HepG2 (cell line): ENCODE results near the gene CHCHD3. TPM values are rescaled to one million over a fixed set of nuclear protein-coding genes. Genes with fewer than 3 reads are reported as not detected.

Source experiments
- ATAC-seq: fragments of 200-7000 bp; cut with Tn5 transposase; 3 replicates; pipeline ENCODE4 v1.9.1; 2020; ENCODE audit warnings: mild to moderate bottlenecking, moderate library complexity
- BruUV-seq: library from RNA; stranded (reverse); fragments of 400-500 nt; replicated peaks from 2 replicates; lab custom pipeline; 2021; lab: Mats Ljungman, UMichigan
- CTCF ChIA-PET: fragments of 300-600 bp; formaldehyde crosslinking; extraction: SDS; loops from one replicate; lab custom pipeline; 2021; ENCODE audit warnings: low total read pairs, inconsistent platforms, low intra/inter-chr PET ratio; lab: Yijun Ruan, JAX
- POLR2A ChIA-PET: fragments of 350-600 bp; sonication (Branson Sonifier 250); formaldehyde crosslinking; loops from one replicate; lab custom pipeline; 2020; ENCODE audit warnings: antibody characterized with exemption, inconsistent platforms; lab: Yijun Ruan, JAX
- DNase-seq: peaks from one replicate; pipeline ENCODE4 v3.0.0-alpha.2; 2015; ENCODE audit warnings: low spot score
- FAIRE-seq: peaks from 3 replicates; lab custom pipeline; 2011; peaks lifted over from hg19 to GRCh38; lab: Jason Lieb, UNC
- H2AFZ ChIP-seq: one replicate; pipeline ENCODE4 v1.6.1; 2011; ENCODE audit warnings: low read length, inconsistent platforms
- H3K27ac ChIP-seq: fragments of 300-600 bp; 3 replicates; pipeline ENCODE4 v1.8.0; 2011; ENCODE audit warnings: mixed run types, mild to moderate bottlenecking, mixed read lengths, low read length, inconsistent platforms; ENCODE audit not compliant: insufficient read depth; ENCODE audit errors: extremely low read length
- H3K27me3 ChIP-seq, 2 experiments: fragments of 200-600 bp in 1 of 2; 2 replicates in 1 of 2; 3 replicates in 1 of 2; pipeline versions ENCODE4 v1.6.0 to v1.8.0; 2011; ENCODE audit warnings: low read length in 2 of 2, mild to moderate bottlenecking in 2 of 2, moderate library complexity in 2 of 2, inconsistent platforms in 1 of 2; ENCODE audit not compliant: insufficient read depth in 2 of 2, control insufficient read depth in 1 of 2
- H3K36me3 ChIP-seq, 2 experiments: fragments of 200-600 bp in 1 of 2; replicated peaks in 1 of 2; 2 replicates in 1 of 2; 3 replicates in 1 of 2; pipeline versions ENCODE4 v1.5.1 to v1.8.0; 2011; ENCODE audit warnings: low read length in 2 of 2, inconsistent platforms in 1 of 2; ENCODE audit not compliant: insufficient read depth in 2 of 2, control insufficient read depth in 1 of 2
- H3K4me1 ChIP-seq: 2 replicates; pipeline ENCODE4 v1.5.1; 2012; ENCODE audit warnings: low read length, inconsistent platforms; ENCODE audit not compliant: insufficient read depth
- H3K4me2 ChIP-seq: 2 replicates; pipeline ENCODE4 v1.6.0; 2011; ENCODE audit warnings: low read depth, low read length, inconsistent platforms
- H3K4me3 ChIP-seq, 3 experiments: fragments of 200-600 bp in 1 of 3; sonication (generic), shearing (Covaris generic) in 1 of 3; replicated peaks in 1 of 3; 2 replicates each; pipeline ENCODE4 v1.5.1; 2011 to 2016; ENCODE audit warnings: low read length in 3 of 3, inconsistent platforms in 2 of 3, low read depth in 2 of 3, mild to moderate bottlenecking in 2 of 3, control low read depth in 1 of 3, mixed read lengths in 1 of 3; ENCODE audit not compliant: insufficient read depth in 1 of 3
- H3K79me2 ChIP-seq: one replicate; pipeline ENCODE4 v1.6.1; 2011; ENCODE audit warnings: low read length, inconsistent platforms; ENCODE audit not compliant: insufficient read depth
- H3K9ac ChIP-seq: 2 replicates; pipeline ENCODE4 v1.6.0; 2011; ENCODE audit warnings: mild to moderate bottlenecking, low read depth, low read length, inconsistent platforms; ENCODE audit not compliant: insufficient read depth
- H3K9me3 ChIP-seq: 2 replicates; pipeline ENCODE4 v1.5.1; 2012; ENCODE audit warnings: mild to moderate bottlenecking, low read length
- H4K20me1 ChIP-seq: 2 replicates; pipeline ENCODE4 v1.6.0; 2011; ENCODE audit warnings: inconsistent platforms, mild to moderate bottlenecking, low read length, moderate library complexity; ENCODE audit not compliant: insufficient read depth
- CC2D1A ChIP-seq: sonication (generic); formaldehyde crosslinking; IDR thresholded peaks from 2 replicates; pipeline ENCODE4 v1.8.1; 2023; ENCODE audit warnings: mild to moderate bottlenecking, missing genetic modification reagents
- EP300 ChIP-seq, 3 experiments: sonication (generic) in 1 of 3; formaldehyde crosslinking in 1 of 3; IDR thresholded peaks; 2 replicates each; pipeline versions ENCODE4 v1.5.1 to v1.6.1; 2011 to 2020; ENCODE audit warnings: low read depth in 2 of 3, low read length in 2 of 3, borderline replicate concordance in 1 of 3, improper control_type of control experiment in 1 of 3, mild to moderate bottlenecking in 1 of 3, missing genetic modification reagents in 1 of 3, moderate library complexity in 1 of 3
- FOXP4 ChIP-seq: sonication (generic); formaldehyde crosslinking; IDR thresholded peaks from 2 replicates; pipeline ENCODE4 v1.4.0; 2020; ENCODE audit warnings: missing genetic modification reagents
- HMGA1 ChIP-seq: sonication (generic); formaldehyde crosslinking; conservative IDR thresholded peaks from 2 replicates; pipeline ENCODE4 v1.4.0; 2020; ENCODE audit warnings: missing genetic modification reagents
- JUN ChIP-seq: sonication (generic); formaldehyde crosslinking; IDR thresholded peaks from 2 replicates; pipeline ENCODE4 v1.4.0; 2020; ENCODE audit warnings: mild to moderate bottlenecking, missing genetic modification reagents
- MBNL3 ChIP-seq: fragments of 250-450 bp; sonication (Bioruptor Pico); conservative IDR thresholded peaks from 2 replicates; pipeline ENCODE4 v1.8.0; 2022; ENCODE audit warnings: mild to moderate bottlenecking, inconsistent platforms
- NFATC3 ChIP-seq: sonication (generic); formaldehyde crosslinking; IDR thresholded peaks from 2 replicates; pipeline ENCODE4 v1.5.1; 2020; ENCODE audit warnings: mild to moderate bottlenecking, missing genetic modification reagents
- ZC3H13 ChIP-seq: sonication (generic); formaldehyde crosslinking; IDR thresholded peaks from 2 replicates; pipeline ENCODE4 v1.8.1; 2023; ENCODE audit warnings: mild to moderate bottlenecking, missing genetic modification reagents, moderate library complexity
- ZNF292 ChIP-seq: sonication (generic); formaldehyde crosslinking; IDR thresholded peaks from 2 replicates; pipeline ENCODE4 v1.8.1; 2022; ENCODE audit warnings: mild to moderate bottlenecking, low read depth, missing genetic modification reagents, borderline replicate concordance
- ZNF33B ChIP-seq: sonication (generic); formaldehyde crosslinking; IDR thresholded peaks from 2 replicates; pipeline ENCODE4 v1.5.1; 2020; ENCODE audit warnings: mild to moderate bottlenecking, missing genetic modification reagents
- ZSCAN20 ChIP-seq: sonication (generic); formaldehyde crosslinking; IDR thresholded peaks from 2 replicates; pipeline ENCODE4 v1.4.0; 2020; ENCODE audit warnings: missing genetic modification reagents, mild to moderate bottlenecking, borderline replicate concordance
- WGBS: methylation state at CpG from one replicate; pipeline ENCODE4 v1.1.6; 2017; ENCODE audit warnings: low lambda C conversion rate; 5-methylcytosine and 5-hydroxymethylcytosine counted together
- in situ Hi-C: cut with HindIII; loops from 2 replicates; pipeline ENCODE4 v1.10.0; 2017; ENCODE audit warnings: low pct_unique_long_range_greater_than_20kb; ENCODE audit not compliant: extremely low pct_ligation_motif_present
- intact Hi-C: fragments of 100-400 bp; cut with micrococcal nuclease; formaldehyde crosslinking; loops from one replicate; pipeline ENCODE4 v1.10.0; 2022; ENCODE audit not compliant: unreplicated experiment
- polyA plus RNA-seq, 8 experiments: library from polyadenylated mRNA; depleted of rRNA in 3 of 8; stranded (reverse) in 7 of 8; unstranded in 1 of 8; fragments of >200 nt; fragmentation: Illumina TruSeq in 4 of 8; extraction: Trizol in 4 of 8; gene quantifications; 2 replicates each; pipeline versions ENCODE4 v1.2.1 to v1.2.3, GENCODE V29; 2011 to 2016; ENCODE audit warnings: low read depth in 4 of 8, missing spikeins in 1 of 8, mixed read lengths in 1 of 8; ENCODE audit not compliant: insufficient read depth in 1 of 8
- total RNA-seq, 5 experiments: library from RNA; depleted of rRNA; stranded (reverse); fragments of >200 nt; fragmentation: Illumina TruSeq; extraction: Trizol; gene quantifications; 2 replicates each; pipeline ENCODE4 v1.2.3, GENCODE V29; 2016; ENCODE audit warnings: low read depth in 1 of 5
- TF ChIP-seq, protein P1 (sequence below): IDR thresholded peaks from 2 replicates; pipeline ENCODE4 v1.6.1; 2016; ENCODE audit warnings: mild to moderate bottlenecking, missing biosample characterization, missing genetic modification reagents
- TF ChIP-seq, protein P2 (sequence below): sonication (generic); formaldehyde crosslinking; IDR thresholded peaks from 2 replicates; pipeline ENCODE4 v1.8.0; 2022; ENCODE audit warnings: mild to moderate bottlenecking, missing genetic modification reagents, moderate library complexity
- TF ChIP-seq, protein P3 (sequence below): sonication (generic); formaldehyde crosslinking; IDR thresholded peaks from 2 replicates; pipeline ENCODE4 v1.5.1; 2020; ENCODE audit warnings: mild to moderate bottlenecking, moderate library complexity, missing genetic modification reagents
- TF ChIP-seq, protein P4 (sequence below): IDR thresholded peaks from 2 replicates; pipeline ENCODE4 v1.6.1; 2016; ENCODE audit warnings: missing biosample characterization, missing genetic modification reagents, low read depth
- TF ChIP-seq, protein P5 (sequence below): sonication (generic); formaldehyde crosslinking; IDR thresholded peaks from 2 replicates; pipeline ENCODE4 v1.5.0; 2020; ENCODE audit warnings: missing genetic modification reagents

The CHCHD3 gene
- total and polyA plus RNA-seq, 2 of the 13 experiments (the other 11 are each of a cell fraction or from before 2014, with no cell fraction given): 32.7 to 86.8 TPM

DNA sequence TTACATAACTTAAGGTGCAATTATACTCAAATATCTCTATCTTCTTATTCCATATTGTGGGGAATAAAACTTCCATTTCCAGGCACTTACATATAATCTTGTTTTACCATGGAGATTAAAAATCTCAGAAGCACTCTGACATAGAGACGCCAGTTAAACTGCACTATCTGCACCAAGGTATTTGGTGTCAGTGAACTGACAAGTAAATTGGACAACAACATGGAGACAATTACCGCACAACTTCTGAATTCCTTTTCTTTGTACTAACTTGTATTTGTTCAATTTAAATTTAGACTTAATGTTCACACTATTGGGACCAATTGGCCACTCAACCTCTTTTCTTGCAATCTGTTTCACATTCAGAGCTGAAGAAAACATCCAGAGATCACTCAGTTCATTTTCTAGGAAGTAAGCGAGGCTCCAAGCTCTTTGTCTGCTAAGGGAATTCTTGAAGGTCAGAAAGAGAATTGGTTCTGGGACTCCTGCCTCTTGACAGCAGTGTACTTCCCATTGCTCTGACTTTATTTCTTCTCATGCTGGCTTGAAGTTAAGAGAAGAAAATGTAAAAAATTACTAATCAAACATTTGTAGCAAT, 184.7 kb downstream of the CHCHD3 start:
- ATAC-seq: no peak
- TF ChIP-seq ZNF292 (CRISPR knock-in tag) (no peak), EP300 (IDR thresholded peaks at IDR 0.05; ENCODE audit: low read depth in 2 of 2, low read length in 2 of 2) (no peak), EP300 (CRISPR knock-in tag; IDR thresholded peaks at IDR 0.05; ENCODE audit: borderline replicate concordance) (no peak), HMGA1 (CRISPR knock-in tag) (no peak), JUN (CRISPR knock-in tag) (no peak), MBNL3 (CRISPR knock-in tag) (no peak), ZNF33B (CRISPR knock-in tag) (no peak), ZSCAN20 (no peak), CC2D1A (CRISPR knock-in tag) (no peak), ZC3H13 (CRISPR knock-in tag) (no peak), NFATC3 (CRISPR knock-in tag) (no peak), FOXP4 (CRISPR knock-in tag) (no peak)
- TF ChIP-seq, protein P1, sequence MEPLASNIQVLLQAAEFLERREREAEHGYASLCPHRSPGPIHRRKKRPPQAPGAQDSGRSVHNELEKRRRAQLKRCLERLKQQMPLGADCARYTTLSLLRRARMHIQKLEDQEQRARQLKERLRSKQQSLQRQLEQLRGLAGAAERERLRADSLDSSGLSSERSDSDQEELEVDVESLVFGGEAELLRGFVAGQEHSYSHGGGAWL (CRISPR knock-in tag): no peak
- TF ChIP-seq, protein P2, sequence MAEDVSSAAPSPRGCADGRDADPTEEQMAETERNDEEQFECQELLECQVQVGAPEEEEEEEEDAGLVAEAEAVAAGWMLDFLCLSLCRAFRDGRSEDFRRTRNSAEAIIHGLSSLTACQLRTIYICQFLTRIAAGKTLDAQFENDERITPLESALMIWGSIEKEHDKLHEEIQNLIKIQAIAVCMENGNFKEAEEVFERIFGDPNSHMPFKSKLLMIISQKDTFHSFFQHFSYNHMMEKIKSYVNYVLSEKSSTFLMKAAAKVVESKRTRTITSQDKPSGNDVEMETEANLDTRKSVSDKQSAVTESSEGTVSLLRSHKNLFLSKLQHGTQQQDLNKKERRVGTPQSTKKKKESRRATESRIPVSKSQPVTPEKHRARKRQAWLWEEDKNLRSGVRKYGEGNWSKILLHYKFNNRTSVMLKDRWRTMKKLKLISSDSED (CRISPR knock-in tag): no peak
- TF ChIP-seq, protein P3, sequence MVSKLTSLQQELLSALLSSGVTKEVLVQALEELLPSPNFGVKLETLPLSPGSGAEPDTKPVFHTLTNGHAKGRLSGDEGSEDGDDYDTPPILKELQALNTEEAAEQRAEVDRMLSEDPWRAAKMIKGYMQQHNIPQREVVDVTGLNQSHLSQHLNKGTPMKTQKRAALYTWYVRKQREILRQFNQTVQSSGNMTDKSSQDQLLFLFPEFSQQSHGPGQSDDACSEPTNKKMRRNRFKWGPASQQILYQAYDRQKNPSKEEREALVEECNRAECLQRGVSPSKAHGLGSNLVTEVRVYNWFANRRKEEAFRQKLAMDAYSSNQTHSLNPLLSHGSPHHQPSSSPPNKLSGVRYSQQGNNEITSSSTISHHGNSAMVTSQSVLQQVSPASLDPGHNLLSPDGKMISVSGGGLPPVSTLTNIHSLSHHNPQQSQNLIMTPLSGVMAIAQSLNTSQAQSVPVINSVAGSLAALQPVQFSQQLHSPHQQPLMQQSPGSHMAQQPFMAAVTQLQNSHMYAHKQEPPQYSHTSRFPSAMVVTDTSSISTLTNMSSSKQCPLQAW (CRISPR knock-in tag): no peak
- TF ChIP-seq, protein P4, sequence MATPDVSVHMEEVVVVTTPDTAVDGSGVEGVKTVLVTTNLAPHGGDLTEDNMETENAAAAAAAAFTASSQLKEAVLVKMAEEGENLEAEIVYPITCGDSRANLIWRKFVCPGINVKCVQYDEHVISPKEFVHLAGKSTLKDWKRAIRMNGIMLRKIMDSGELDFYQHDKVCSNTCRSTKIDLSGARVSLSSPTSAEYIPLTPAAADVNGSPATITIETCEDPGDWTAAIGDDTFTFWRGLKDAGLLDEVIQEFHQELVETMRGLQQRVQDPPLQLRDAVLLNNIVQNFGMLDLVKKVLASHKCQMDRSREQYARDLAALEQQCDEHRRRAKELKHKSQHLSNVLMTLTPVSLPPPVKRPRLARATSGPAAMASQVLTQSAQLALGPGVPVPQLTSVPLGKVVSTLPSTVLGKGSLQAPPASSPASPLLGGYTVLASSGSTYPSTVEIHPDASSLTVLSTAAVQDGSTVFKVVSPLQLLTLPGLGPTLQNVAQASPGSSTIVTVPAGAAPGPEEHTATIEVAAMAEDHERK (CRISPR knock-in tag): no peak
- TF ChIP-seq, protein P5, sequence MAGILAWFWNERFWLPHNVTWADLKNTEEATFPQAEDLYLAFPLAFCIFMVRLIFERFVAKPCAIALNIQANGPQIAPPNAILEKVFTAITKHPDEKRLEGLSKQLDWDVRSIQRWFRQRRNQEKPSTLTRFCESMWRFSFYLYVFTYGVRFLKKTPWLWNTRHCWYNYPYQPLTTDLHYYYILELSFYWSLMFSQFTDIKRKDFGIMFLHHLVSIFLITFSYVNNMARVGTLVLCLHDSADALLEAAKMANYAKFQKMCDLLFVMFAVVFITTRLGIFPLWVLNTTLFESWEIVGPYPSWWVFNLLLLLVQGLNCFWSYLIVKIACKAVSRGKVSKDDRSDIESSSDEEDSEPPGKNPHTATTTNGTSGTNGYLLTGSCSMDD (CRISPR knock-in tag): no peak

More for the DNA sequence above, 184.7 kb downstream of the CHCHD3 start:
- Histone ChIP-seq H4K20me1 (no peaks in the 10 kb centered on the region), H3K4me2 (no peak overlapping the region), H3K4me3 (no peak overlapping the region), H3K36me3 (0 out of 5 replicates have a peak, but pooled peaks cover 0 to 2% of the 10 kb centered on the region in 2 experiments), H3K9ac (no peak overlapping the region), H3K27ac (no peak overlapping the region), H3K79me2 (no peaks in the 10 kb centered on the region), H3K9me3 (peaks cover 11% of the 10 kb centered on the region; the same call in 1 of the 2 replicates), H3K4me1 (no peaks in the 10 kb centered on the region), H3K27me3 (no peaks in the 10 kb centered on the region), H2AFZ (no peak overlapping the region)
- WGBS: 99% methylated on average over 3 of the region's 3 CpGs
- in situ Hi-C loops (no loop called here), intact Hi-C loops (no loop called here)
- DNase-seq (no peak), FAIRE-seq (no peak)
- BruUV-seq: no TSS peak
- ChIA-PET CTCF (no interaction called here), POLR2A (no interaction called here)
